D721Med (cell line): ENCODE data around the gene DBF4B.
"Not testable (repeated sequence)": the region's sequence is repeated elsewhere in the genome, so short reads cannot be mapped to it uniquely, and the experiment has no call there.

Source experiments
- DNase-seq: peaks from one replicate; pipeline ENCODE4 v3.0.0; 2011; ENCODE audit warnings: low spot score; ENCODE audit not compliant: insufficient read length
- FAIRE-seq: peaks from 2 replicates; lab custom pipeline; 2011; peaks lifted over from hg19 to GRCh38; lab: Jason Lieb, UNC
- TF ChIP-seq, protein P1 (sequence below): IDR thresholded peaks from 2 replicates; pipeline ENCODE4 v1.5.1; 2012; ENCODE audit warnings: mild to moderate bottlenecking, control low read depth; ENCODE audit not compliant: insufficient read depth; ENCODE audit errors: missing control alignments

Gene DBF4B

DNA sequence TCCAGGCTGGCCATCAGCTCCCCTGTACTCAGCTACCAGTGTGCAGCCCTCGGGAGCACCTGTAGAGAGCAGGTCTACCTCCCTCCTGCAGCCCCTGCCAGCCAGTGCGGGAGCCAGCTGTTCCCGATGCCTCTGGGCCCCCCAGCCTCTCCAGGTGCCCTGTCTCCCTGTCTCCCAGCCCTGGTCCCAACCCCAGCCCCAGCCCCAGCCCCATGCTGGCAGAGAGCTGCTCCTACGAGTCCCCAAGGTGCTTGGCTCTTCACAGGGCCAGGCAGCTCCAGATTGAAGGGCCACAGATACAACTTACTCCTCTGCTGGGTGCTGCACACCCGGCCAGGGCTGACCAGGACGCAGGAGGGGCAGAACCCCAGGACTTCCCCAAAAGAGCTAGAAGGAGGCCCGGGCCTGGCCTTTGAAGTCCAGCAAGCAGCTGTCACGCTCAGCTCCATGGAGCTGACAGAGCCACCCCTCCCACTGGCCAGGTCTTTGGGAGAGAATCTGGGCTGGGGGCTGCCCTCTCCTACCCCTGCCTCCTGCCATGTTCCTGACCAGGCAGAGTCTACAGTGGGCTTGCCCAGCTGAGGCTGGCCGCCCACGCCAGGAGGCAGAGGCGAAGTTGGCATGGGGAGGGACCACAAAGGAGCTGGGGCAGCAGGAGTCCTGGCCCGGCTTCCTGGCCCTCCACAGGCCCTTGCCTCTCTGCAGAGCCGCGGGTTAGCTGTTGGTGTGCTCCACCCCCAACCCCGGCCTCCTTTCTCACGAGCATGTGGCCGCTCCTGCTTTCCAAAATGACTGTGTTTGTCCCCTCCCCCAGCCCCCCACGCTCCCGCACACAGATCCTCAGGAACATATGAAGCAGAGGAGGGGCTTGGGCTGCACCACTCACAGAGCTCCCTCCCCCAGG is 40.9 kb downstream of the DBF4B start:
- DNase-seq = no peak
- TF ChIP-seq, protein P1, sequence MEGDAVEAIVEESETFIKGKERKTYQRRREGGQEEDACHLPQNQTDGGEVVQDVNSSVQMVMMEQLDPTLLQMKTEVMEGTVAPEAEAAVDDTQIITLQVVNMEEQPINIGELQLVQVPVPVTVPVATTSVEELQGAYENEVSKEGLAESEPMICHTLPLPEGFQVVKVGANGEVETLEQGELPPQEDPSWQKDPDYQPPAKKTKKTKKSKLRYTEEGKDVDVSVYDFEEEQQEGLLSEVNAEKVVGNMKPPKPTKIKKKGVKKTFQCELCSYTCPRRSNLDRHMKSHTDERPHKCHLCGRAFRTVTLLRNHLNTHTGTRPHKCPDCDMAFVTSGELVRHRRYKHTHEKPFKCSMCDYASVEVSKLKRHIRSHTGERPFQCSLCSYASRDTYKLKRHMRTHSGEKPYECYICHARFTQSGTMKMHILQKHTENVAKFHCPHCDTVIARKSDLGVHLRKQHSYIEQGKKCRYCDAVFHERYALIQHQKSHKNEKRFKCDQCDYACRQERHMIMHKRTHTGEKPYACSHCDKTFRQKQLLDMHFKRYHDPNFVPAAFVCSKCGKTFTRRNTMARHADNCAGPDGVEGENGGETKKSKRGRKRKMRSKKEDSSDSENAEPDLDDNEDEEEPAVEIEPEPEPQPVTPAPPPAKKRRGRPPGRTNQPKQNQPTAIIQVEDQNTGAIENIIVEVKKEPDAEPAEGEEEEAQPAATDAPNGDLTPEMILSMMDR = no peak
- FAIRE-seq = no peak

DNA sequence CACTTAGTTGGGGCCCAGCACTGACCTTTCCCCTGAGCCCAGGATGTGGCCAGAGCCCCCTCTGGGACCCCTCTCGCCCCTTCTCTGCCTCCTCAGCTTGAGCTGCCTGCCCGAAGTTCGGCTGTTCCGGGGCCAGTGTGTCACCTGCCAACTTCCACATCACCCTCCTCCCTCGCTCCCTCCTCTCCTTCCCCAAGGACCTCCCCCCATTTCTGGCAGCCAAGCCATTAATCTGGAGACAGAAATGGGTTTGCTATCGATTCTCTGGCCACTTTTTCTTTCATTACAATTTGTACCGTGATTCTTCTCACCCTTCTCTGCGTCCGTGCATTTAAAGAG is 41.5 kb downstream of the DBF4B start:
- FAIRE-seq = no peak
- TF ChIP-seq, protein P1 = no peak
- DNase-seq = no peak

DNA sequence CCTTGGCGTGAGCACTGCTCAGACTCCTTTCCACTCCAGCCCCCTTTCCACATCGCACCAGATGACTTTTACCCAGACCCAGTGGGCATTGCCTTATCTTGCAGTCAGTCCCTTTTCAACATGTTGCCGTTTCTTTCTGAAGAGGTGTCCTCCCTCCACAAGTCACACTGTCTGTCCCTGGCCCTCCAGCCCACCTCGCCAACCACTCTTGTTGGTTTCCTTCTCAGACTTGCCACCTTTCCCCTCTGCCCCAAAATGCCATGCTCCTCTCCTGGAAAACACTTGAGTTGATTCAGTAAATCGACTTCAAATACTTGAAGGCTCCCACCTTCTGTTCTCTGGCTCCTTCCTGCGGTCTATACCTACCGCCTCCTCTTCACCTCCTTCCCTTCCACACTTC is 42.9 kb downstream of the DBF4B start:
- FAIRE-seq (no peak), DNase-seq (no peak)
- TF ChIP-seq, protein P1 = no peak

DNA sequence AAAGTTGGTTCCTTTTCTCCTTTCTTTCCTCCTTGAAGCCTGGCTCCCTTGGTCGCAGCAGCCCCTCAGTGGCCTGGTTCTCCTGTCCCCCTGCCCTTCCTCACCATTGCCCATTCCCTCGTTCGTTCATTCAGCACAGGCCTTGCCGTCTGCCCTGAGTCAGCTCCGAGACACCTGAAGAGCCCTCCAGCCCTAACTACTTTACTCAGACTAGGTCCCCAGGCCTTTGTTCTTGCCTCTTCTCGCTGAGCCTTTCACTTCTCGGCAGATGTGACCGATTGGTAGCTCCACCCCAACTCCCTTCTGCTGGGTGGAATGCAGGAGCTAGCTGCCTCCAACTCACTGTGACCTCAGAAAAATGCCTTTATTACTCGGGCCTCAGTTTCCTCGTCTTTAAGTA is 43.3 kb downstream of the DBF4B start:
- DNase-seq = no peak
- no peak for FAIRE-seq
- TF ChIP-seq, protein P1 = no peak

DNA sequence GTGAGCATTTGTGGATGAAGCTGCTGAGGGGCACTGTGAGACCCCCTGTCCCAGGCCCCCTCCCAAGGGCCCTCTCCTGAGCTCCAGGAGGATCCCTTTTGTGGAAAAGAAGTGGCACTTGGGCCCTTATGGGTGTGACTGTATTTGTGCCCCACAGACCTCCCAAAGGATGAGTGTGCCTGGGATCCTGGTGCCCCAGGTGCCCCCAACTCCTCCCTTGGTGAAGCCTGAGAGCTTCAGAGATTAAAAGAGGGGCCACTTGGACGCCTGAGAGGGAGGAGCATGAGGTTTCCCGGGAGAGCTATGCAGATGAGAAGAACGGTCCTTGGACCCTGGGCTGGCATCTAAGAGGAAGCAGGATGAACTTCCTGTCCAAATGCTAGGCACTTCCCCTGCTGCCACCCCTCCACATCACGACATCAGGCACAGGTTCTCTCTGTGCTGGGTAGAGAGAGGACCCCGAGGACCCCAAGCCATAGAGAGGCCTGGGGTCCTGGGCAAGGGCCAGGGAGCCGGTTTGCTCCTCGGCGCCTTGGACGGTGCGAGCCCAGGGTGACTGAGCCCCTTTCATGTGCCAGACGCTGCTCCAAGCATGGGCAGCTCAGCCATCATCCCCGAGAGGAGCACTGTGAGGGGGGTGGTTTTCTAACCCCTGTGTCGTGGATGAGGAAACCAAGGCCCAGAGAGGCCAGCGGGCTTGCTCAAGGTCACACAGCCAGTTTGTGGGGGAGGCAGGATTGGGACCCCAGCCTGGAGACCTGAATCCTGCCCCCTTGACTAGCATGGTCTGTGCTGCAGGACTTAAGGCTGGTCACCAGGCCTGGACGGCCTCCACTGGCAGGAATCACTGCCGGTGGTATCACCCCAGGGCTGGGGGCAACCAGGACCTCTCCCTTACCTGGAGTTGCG is 44.7 kb downstream of the DBF4B start:
- TF ChIP-seq, protein P1 = no peak
- DNase-seq = no peak
- FAIRE-seq = no peak

DNA sequence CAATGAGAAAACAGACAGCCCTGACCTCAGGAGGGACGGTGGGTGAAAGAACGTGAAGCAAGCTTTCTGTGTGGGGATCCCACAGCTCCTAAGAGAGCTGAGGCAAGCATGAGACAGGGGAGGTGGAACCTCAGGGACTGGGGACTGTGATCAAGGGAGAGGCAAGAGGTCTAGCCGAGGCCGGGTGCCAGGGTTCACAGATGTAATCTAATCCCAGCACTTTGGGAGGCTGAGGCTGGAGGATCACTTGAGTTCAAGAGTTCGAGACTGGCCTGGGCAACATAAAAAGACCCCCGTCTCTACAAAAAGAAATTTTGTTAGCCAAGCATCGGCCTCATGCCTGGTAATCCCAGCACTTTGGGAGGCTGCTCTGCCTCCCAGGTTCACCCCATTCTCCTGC is 45.8 kb downstream of the DBF4B start:
- DNase-seq = no peak
- TF ChIP-seq, protein P1 = no peak
- FAIRE-seq = no peak

DNA sequence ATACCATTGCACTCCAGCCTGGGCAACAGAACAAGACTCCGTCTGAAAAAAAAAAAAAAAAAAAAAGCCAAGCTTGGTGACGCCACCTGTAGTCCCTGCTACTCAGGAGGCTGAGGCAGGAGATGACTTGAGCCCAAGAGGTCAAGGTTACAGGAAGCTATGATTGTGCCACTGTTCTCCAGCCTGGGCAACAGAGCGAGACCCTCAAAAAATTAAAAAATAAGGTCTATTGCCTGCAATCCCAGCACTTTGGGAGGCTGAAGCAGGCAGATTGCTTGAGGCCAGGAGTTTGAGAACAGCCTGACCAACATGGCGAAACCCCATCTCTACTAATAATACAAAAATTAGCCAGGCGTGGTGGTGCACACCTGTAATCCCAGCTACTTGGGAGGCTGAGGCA is 46.7 kb downstream of the DBF4B start:
- not testable (repeated sequence) for DNase-seq, FAIRE-seq
